NCI-H1417 (cell line): ENCODE results near the gene NDNF.

Source experiments
- DNase-seq, 3 experiments: peaks; one replicate each; lab custom pipeline; 2025; lab: John Stamatoyannopoulos, UW

NDNF gene

GRCh38 chr4:121070696-121071639, 1.4 kb downstream of the NDNF start:
- DNase-seq, result peak in 2 of 3 experiments; percentile 8 to 26

- DNase-seq, result no peak
These were observed 2.1 kb downstream of the NDNF start for GRCh38 chr4:121070274-121070673.

- no peak for DNase-seq
These were observed 2.9 kb downstream of the NDNF start for GRCh38 chr4:121069430-121069829.

- no peak for DNase-seq
These were observed 7.9 kb downstream of the NDNF start for GRCh38 chr4:121064482-121064881.

GRCh38 chr4:121062521-121062920, 9.8 kb downstream of the NDNF start:
- no peak for DNase-seq

- no peak for DNase-seq
These were observed 10.5 kb downstream of the NDNF start for GRCh38 chr4:121061861-121062260.

- DNase-seq, result no peak
These were observed 11.1 kb downstream of the NDNF start for GRCh38 chr4:121061215-121061614.

- no peak for DNase-seq
These were observed 14.8 kb downstream of the NDNF start for GRCh38 chr4:121057466-121057922.

- no peak for DNase-seq
These were observed 16.3 kb downstream of the NDNF start for GRCh38 chr4:121056066-121056465.

- DNase-seq, result no peak
These were observed 18.0 kb downstream of the NDNF start for GRCh38 chr4:121054373-121054772.

- DNase-seq, result no peak
These were observed 18.7 kb downstream of the NDNF start for GRCh38 chr4:121053601-121054143.

GRCh38 chr4:121050300-121050699, 22.0 kb downstream of the NDNF start:
- peak in 1 of 3 experiments; percentile 15 for DNase-seq

- DNase-seq, result no peak
These were observed 23.2 kb downstream of the NDNF start for GRCh38 chr4:121049072-121049599.

GRCh38 chr4:121048165-121048564, 24.2 kb downstream of the NDNF start:
- DNase-seq, result no peak

GRCh38 chr4:121041307-121042090, 30.8 kb downstream of the NDNF start:
- DNase-seq, result peak in 1 of 3 experiments; percentile 27

- DNase-seq, result no peak
These were observed 38.3 kb downstream of the NDNF start for GRCh38 chr4:121034017-121034416.

- DNase-seq, result no peak
These were observed 41.6 kb downstream of the NDNF start for GRCh38 chr4:121030711-121031110.

GRCh38 chr4:121030131-121030530, 42.2 kb downstream of the NDNF start:
- DNase-seq, result no peak

GRCh38 chr4:121026034-121026433, 46.3 kb downstream of the NDNF start:
- DNase-seq, result no peak

GRCh38 chr4:121025540-121025939, 46.8 kb downstream of the NDNF start:
- DNase-seq, result no peak

GRCh38 chr4:121018543-121018942, 53.8 kb downstream of the NDNF start:
- DNase-seq, result no peak

- no peak for DNase-seq
These were observed 55.7 kb downstream of the NDNF start for GRCh38 chr4:121016611-121017010.
